ENCODE results near the gene PACS2.

PACS2 gene

DNA sequence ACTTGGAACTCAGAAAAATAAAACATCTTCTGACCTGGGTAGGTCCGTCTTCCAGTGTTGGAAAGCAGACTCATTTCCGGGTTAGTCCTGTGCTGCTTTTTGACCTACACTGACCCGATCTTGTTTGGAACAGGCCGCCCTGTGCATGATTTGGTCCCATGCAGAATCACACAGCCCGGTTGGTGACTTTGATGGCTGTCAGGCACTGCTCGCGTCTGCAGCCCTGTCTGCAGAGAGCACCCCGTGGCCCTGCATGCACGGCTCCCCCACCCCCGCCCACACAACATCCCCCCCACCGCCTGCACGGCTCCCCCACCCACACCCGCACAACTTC lies 31.6 kb downstream of the PACS2 start:
- H3K27me3 ChIP-seq = no peaks in the 10 kb centered on the region
- H3K4me1 ChIP-seq = peaks cover 25% of the 10 kb centered on the region
- no peak overlapping the region for H3K4me3 ChIP-seq
- H3K9me3 ChIP-seq = peaks cover 21% of the 10 kb centered on the region
- peaks cover 67% of the 10 kb centered on the region for H4K20me1 ChIP-seq
- peaks cover 30% of the 10 kb centered on the region for H3K36me3 ChIP-seq
- H3K9ac ChIP-seq = no peak overlapping the region
- H3K4me2 ChIP-seq = 0 out of 2 replicates have a peak overlapping the region, but pooled peaks have one; percentile 7
- no peak overlapping the region for H3K27ac ChIP-seq
- TF ChIP-seq Cebpa-rat (IDR thresholded peaks at IDR 0.05) = no peak

DNA sequence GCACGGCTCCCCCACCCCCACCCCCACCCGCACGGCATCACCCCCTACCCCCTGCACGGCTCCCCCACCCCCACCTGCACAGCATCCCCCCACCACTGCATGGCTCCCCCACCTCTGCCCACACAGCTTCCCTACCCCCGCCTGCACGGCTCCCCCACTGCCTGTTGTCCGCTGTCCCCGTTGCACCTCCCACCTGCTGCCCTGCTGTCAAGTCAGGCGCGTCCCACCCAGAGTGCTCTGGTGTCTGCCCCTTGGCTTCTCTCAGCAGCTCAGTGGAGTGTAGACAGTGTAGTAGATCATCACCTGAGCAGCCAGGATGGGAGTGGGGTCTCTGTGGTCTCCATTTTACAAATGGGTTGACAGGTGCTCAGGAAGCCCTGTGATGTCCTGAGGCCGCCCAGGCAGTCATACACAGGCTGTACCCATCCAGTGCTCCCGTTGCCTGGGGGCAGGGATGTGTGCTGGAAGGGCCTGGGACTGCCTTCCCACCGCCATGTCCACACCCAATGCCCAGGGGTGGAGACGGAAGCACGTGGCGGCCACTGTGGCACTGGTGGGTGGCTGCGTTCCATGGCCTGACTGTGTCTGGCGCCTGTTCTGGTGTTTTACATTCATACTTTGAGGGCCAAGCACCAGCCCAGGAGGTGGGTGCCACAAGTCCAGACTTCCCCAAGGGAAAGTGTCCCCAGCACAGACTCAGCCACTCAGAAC lies 32.5 kb downstream of the PACS2 start:
- Histone ChIP-seq H3K36me3 (peaks cover 32% of the 10 kb centered on the region), H3K4me2 (peak overlapping the region; percentile 14; the same call in 1 of the 2 replicates), H3K9me3 (peaks cover 21% of the 10 kb centered on the region), H3K9ac (no peak overlapping the region), H3K4me1 (peaks cover 24% of the 10 kb centered on the region), H3K4me3 (no peak overlapping the region), H3K27ac (no peak overlapping the region), H3K27me3 (no peaks in the 10 kb centered on the region), H4K20me1 (peaks cover 67% of the 10 kb centered on the region)
- no peak for TF ChIP-seq Cebpa-rat (IDR thresholded peaks at IDR 0.05)

DNA sequence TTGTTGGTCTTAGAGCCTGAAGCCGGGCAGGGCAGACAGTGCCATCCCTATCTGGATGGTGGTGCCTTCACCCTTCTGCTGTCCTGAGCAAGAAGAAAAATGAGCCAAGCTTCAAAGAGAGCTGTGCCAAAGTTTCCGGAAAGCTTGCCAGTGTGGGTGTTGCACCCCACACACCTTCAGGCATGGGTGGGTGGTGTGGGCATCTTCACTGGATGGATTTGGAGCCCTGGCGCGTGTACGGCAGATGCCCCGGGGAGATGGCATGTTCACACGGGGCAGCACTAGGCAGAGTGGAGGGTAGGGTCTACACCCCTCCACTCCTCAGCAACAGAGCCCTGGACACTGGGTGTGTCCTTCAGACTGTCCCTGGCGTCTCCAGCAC lies 33.0 kb downstream of the PACS2 start:
- no peak overlapping the region for H3K4me2 ChIP-seq
- H3K27me3 ChIP-seq = no peaks in the 10 kb centered on the region
- H3K36me3 ChIP-seq = peaks cover 32% of the 10 kb centered on the region
- H3K27ac ChIP-seq = no peak overlapping the region
- H3K9me3 ChIP-seq = peaks cover 21% of the 10 kb centered on the region
- H3K4me3 ChIP-seq = no peak overlapping the region
- H4K20me1 ChIP-seq = peaks cover 67% of the 10 kb centered on the region
- no peak for TF ChIP-seq Cebpa-rat (IDR thresholded peaks at IDR 0.05)
- no peak overlapping the region for H3K9ac ChIP-seq
- peaks cover 29% of the 10 kb centered on the region for H3K4me1 ChIP-seq

DNA sequence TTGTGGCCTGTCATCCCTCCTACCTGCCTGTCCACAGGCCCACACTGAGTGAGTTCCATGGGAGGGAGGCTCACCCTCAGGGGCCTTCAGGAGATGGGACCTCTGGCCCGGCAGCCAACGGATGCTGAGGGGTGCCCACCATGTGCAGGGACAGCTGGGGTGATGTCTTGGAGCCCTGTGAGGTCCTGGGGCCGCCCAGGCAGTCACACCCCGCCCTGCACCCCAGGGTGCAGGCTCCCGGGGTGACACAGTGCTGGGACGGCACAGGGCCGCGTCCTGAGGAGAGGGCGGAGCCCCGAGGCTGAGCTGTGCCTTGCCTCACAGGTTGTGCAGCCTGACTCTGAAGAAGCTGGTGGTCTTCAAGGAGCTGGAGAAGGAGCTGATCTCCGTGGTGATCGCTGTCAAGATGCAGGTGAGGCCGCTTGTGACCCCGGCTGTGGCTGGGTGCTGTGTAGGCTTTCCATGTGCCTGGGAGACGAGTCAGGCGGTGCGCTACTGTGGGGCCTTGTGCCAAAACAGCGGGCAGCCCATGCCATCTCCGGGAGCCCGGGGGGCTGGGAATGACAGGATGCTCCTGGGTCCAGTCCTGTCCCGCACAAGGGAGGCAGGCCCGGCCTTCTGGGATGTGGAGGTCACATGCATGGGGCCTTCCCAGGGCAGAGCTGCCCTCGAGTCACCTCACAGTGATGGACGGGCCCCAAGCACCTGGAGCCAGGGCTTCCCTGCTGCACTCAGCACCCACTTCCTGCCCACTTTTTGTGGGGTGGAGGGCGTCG lies 33.8 kb downstream of the PACS2 start:
- H3K27me3 ChIP-seq = no peaks in the 10 kb centered on the region
- TF ChIP-seq Cebpa-rat (IDR thresholded peaks at IDR 0.05) = no peak
- H3K4me1 ChIP-seq = peaks cover 33% of the 10 kb centered on the region
- 0 out of 2 replicates have a peak overlapping the region, but pooled peaks have one; percentile 13 for H3K27ac ChIP-seq
- peaks cover 65% of the 10 kb centered on the region for H4K20me1 ChIP-seq
- peaks cover 32% of the 10 kb centered on the region for H3K36me3 ChIP-seq
- no peak overlapping the region for H3K9ac ChIP-seq
- no peak overlapping the region for H3K4me3 ChIP-seq
- H3K4me2 ChIP-seq = no peak overlapping the region
- H3K9me3 ChIP-seq = peaks cover 21% of the 10 kb centered on the region

DNA sequence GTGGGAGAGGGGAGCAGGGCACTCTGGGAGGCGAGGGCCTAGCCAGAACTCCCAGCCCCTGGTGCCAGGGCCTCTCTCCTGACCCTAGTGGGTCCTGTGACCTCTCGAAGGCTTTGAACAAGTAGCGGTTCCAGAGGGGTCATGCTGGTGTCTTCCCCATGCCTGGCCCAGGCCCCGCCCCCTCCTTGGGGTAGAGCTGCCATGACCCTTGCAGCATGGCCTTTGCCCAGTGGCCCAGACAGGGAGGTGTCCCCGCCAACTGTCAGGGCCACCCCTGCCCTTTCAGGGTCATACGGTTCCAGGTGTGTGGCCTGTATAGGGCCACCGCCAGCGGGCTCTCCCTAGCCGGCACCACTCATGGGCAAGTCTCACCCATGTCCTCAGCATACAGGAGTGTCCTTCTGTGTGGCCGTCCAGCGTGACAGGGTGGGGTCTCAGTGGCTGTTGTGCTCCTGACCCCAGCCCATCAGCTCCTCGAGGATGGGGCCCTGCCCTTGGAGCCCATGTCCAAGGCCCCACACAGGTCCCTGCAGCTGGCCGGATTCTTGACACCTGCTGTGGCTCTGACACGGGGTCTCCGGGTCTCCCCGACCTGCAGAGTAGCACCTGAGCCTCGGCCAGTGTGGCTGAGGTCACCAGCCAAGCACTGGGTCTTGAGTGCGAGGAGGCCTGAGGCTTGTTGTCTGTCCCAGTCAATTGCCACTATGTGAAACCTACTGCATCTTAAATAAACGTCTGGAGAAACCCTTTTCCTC lies 34.6 kb downstream of the PACS2 start:
- Histone ChIP-seq H3K4me1 (peaks cover 33% of the 10 kb centered on the region), H3K4me3 (no peak overlapping the region), H3K4me2 (no peak overlapping the region), H4K20me1 (peaks cover 63% of the 10 kb centered on the region), H3K27me3 (no peaks in the 10 kb centered on the region), H3K9me3 (peaks cover 16% of the 10 kb centered on the region), H3K9ac (no peak overlapping the region), H3K27ac (0 out of 2 replicates have a peak overlapping the region, but pooled peaks have one; percentile 13), H3K36me3 (peaks cover 32% of the 10 kb centered on the region)
- no peak for TF ChIP-seq Cebpa-rat (IDR thresholded peaks at IDR 0.05)

DNA sequence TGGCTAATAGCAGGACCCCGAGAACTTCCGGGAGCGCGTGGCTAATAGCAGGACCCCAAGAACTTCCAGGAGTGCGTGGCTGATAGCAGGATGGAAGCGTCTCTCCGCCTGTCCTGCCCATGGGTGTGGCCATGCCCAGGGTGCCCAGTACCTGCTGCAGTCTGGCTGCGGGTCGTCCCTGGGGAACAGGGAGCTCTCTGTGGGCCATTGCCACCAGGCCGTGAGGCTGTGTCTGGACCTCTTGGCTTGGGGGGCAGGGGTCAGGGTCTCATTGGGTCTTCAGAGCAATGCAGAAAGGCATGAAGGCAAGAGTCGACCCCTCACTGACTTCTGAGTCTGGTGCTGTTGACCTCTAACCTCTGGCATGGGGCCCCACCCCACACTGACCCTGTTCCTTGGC lies 35.4 kb downstream of the PACS2 start:
- Histone ChIP-seq H3K9ac (no peak overlapping the region), H3K4me2 (no peak overlapping the region), H3K27ac (no peak overlapping the region), H3K36me3 (peaks cover 32% of the 10 kb centered on the region), H3K4me1 (peaks cover 33% of the 10 kb centered on the region), H3K4me3 (no peak overlapping the region), H4K20me1 (peaks cover 63% of the 10 kb centered on the region), H3K27me3 (no peaks in the 10 kb centered on the region), H3K9me3 (peaks cover 8% of the 10 kb centered on the region)
- TF ChIP-seq Cebpa-rat (IDR thresholded peaks at IDR 0.05) = no peak

DNA sequence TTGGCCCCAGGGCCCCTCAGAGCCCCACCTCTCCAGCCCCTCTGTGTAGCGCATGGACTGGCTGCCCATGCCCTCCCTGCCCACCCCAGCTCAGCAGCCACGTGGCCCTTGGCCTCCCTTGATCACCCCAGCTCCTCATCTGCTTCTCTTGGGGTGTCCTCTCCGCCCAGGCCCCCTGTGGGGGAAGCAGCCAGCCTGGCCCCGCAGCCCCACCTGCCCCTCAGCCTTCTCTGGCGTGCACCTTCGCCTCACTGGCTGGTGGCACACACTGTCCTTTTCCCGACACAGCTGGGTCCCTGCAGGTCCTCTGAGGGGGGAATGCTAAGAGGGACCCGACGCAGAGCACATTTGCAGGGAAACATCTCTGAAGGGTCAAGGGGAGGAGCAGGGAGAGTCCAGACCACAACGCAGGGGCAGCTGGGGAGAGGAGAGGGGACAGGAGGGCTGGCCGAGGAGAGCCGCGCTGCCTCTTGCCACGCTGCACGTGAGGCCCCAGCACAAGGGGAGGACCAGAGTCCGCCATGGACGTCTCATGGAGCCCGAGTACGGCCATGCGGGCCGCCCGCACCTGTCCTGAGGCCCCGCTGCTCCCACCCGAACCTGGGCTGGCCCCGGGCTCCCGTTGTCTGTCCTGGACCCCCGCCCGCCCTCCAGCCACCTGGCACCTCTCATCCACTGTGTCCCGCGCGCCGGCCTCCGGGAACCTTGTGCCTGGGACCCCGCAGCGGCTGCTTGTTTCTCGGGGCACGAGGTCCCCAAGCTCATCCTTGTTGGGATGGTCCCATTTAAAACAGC lies 36.1 kb downstream of the PACS2 start:
- peaks cover 31% of the 10 kb centered on the region for H3K4me1 ChIP-seq
- no peak overlapping the region for H3K4me3 ChIP-seq
- peaks cover 63% of the 10 kb centered on the region for H4K20me1 ChIP-seq
- peaks cover 1% of the 10 kb centered on the region; the same call in 1 of the 2 replicates for H3K9me3 ChIP-seq
- no peak overlapping the region for H3K27ac ChIP-seq
- H3K9ac ChIP-seq = no peak overlapping the region
- no peaks in the 10 kb centered on the region for H3K27me3 ChIP-seq
- H3K36me3 ChIP-seq = peaks cover 39% of the 10 kb centered on the region
- TF ChIP-seq Cebpa-rat (IDR thresholded peaks at IDR 0.05) = no peak
- H3K4me2 ChIP-seq = no peak overlapping the region

DNA sequence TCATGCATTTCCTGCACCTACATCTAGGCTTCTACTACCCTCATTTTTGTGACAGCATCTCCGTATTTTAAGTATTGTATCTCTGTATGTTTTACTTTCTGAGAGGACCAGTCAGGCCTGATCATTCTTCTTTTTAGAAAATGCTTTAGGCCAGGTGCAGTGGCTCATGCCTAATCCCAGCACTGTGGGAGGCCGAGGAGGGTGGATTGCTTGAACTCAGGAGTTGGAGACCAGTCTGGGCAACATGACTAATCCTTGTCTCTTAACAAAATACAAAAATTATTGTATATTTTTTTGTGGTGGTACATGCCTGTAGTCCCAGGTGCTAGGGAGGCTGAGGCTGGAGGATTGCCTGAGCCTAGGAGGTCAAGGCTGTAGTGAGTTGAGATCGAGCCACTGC lies 36.9 kb downstream of the PACS2 start:
- H3K9me3 ChIP-seq = no peaks in the 10 kb centered on the region
- H3K36me3 ChIP-seq = peaks cover 46% of the 10 kb centered on the region
- H3K27me3 ChIP-seq = no peaks in the 10 kb centered on the region
- H3K27ac ChIP-seq = no peak overlapping the region; the same call in 1 of the 2 replicates
- no peak overlapping the region for H3K9ac ChIP-seq
- H4K20me1 ChIP-seq = peaks cover 63% of the 10 kb centered on the region
- no peak overlapping the region for H3K4me3 ChIP-seq
- H3K4me2 ChIP-seq = peak overlapping the region; percentile 39; the same call in 1 of the 2 replicates
- H3K4me1 ChIP-seq = peaks cover 25% of the 10 kb centered on the region
- TF ChIP-seq Cebpa-rat (IDR thresholded peaks at IDR 0.05) = no peak
